HEK293 (cell line): ENCODE results near the gene HEPHL1.
A peak's percentile ranks its signal among the peaks of the same experiment; 100 is the strongest.

ENCODE experiments used
- CTCF ChIA-PET: fragments of 350-600 bp; formaldehyde crosslinking; extraction: SDS; loops from one replicate; lab custom pipeline; 2021; ENCODE audit warnings: antibody characterized with exemption; lab: Yijun Ruan, JAX
- POLR2A ChIA-PET: fragments of 300-600 bp; formaldehyde crosslinking; extraction: SDS; loops from one replicate; lab custom pipeline; 2020; ENCODE audit warnings: antibody characterized with exemption, inconsistent platforms; lab: Yijun Ruan, JAX
- H3K27ac ChIP-seq: fragments of 200-500 bp; sonication (Bioruptor generic); 2 replicates; pipeline ENCODE4 v1.5.1; 2014; ENCODE audit warnings: low read depth, low read length, control low read depth, inconsistent platforms; ENCODE audit errors: extremely low read depth
- H3K36me3 ChIP-seq, 2 experiments: fragments of 200-500 bp in 1 of 2; sonication (Bioruptor generic) in 1 of 2; 1 replicate in 1 of 2; 2 replicates in 1 of 2; pipeline ENCODE4 v1.5.1; 2014 to 2017; ENCODE audit warnings: inconsistent platforms in 2 of 2, low read length in 2 of 2; ENCODE audit not compliant: control insufficient read depth in 2 of 2, insufficient read depth in 1 of 2
- H3K4me1 ChIP-seq: fragments of 200-500 bp; sonication (Bioruptor generic); 2 replicates; pipeline ENCODE4 v1.5.1; 2014; ENCODE audit warnings: mild to moderate bottlenecking, low read length, inconsistent platforms; ENCODE audit not compliant: control insufficient read depth, insufficient read depth
- H3K4me3 ChIP-seq: 2 replicates; pipeline ENCODE4 v1.5.1; 2011; ENCODE audit warnings: low read depth, mild to moderate bottlenecking, control low read depth, low read length, moderate library complexity
- H3K9me3 ChIP-seq: fragments of 200-500 bp; sonication (Bioruptor generic); 2 replicates; pipeline ENCODE4 v1.5.1; 2014; ENCODE audit warnings: low read depth, low read length, inconsistent platforms; ENCODE audit not compliant: control insufficient read depth, insufficient read depth
- BCL11A ChIP-seq: fragments of 450-650 bp; formaldehyde crosslinking; IDR thresholded peaks from 2 replicates; pipeline ENCODE4 v1.5.1; 2016; ENCODE audit warnings: low read depth, missing biosample characterization, missing genetic modification characterization
- GLIS2 ChIP-seq: fragments of 450-650 bp; formaldehyde crosslinking; IDR thresholded peaks from 2 replicates; pipeline ENCODE4 v1.5.1; 2016; ENCODE audit warnings: missing biosample characterization, missing genetic modification characterization
- KLF9 ChIP-seq: fragments of 450-650 bp; formaldehyde crosslinking; IDR thresholded peaks from 2 replicates; pipeline ENCODE4 v1.5.1; 2016; ENCODE audit warnings: missing biosample characterization, missing genetic modification characterization, low read depth
- MYNN ChIP-seq: fragments of 450-650 bp; formaldehyde crosslinking; IDR thresholded peaks from 2 replicates; pipeline ENCODE4 v1.5.1; 2016; ENCODE audit warnings: missing biosample characterization, missing genetic modification characterization, borderline replicate concordance
- PBX3 ChIP-seq: sonication (generic); formaldehyde crosslinking; IDR thresholded peaks from 2 replicates; pipeline ENCODE4 v1.8.1; 2022; ENCODE audit warnings: mild to moderate bottlenecking, moderate library complexity, missing genetic modification reagents
- SP2 ChIP-seq: fragments of 450-650 bp; formaldehyde crosslinking; IDR thresholded peaks from 2 replicates; pipeline ENCODE4 v1.5.1; 2016; ENCODE audit warnings: missing biosample characterization, missing genetic modification characterization
- SP7 ChIP-seq: fragments of 450-650 bp; formaldehyde crosslinking; IDR thresholded peaks from 2 replicates; pipeline ENCODE4 v1.5.1; 2016; ENCODE audit warnings: missing biosample characterization, missing genetic modification characterization
- YY1 ChIP-seq: fragments of 450-650 bp; formaldehyde crosslinking; IDR thresholded peaks from 2 replicates; pipeline ENCODE4 v1.5.1; 2018; ENCODE audit warnings: missing biosample characterization, missing genetic modification characterization
- ZBTB8A ChIP-seq: fragments of 450-650 bp; formaldehyde crosslinking; IDR thresholded peaks from 2 replicates; pipeline ENCODE4 v1.5.1; 2016; ENCODE audit warnings: missing biosample characterization, missing genetic modification characterization
- ZFHX2 ChIP-seq: fragments of 450-650 bp; formaldehyde crosslinking; conservative IDR thresholded peaks from 2 replicates; pipeline ENCODE4 v1.5.1; 2016; ENCODE audit warnings: missing biosample characterization, missing genetic modification characterization
- ZNF140 ChIP-seq: fragments of 450-650 bp; formaldehyde crosslinking; IDR thresholded peaks from 2 replicates; pipeline ENCODE4 v1.5.1; 2016; ENCODE audit warnings: missing biosample characterization, missing genetic modification characterization
- ZNF223 ChIP-seq: fragments of 450-650 bp; formaldehyde crosslinking; IDR thresholded peaks from 2 replicates; pipeline ENCODE4 v1.5.1; 2016; ENCODE audit warnings: missing biosample characterization, missing genetic modification characterization
- ZNF311 ChIP-seq: fragments of 450-650 bp; formaldehyde crosslinking; IDR thresholded peaks from 2 replicates; pipeline ENCODE4 v1.5.1; 2017; ENCODE audit warnings: missing biosample characterization, missing genetic modification characterization, borderline replicate concordance
- ZNF394 ChIP-seq: fragments of 450-650 bp; formaldehyde crosslinking; IDR thresholded peaks from 2 replicates; pipeline ENCODE4 v1.5.1; 2016; ENCODE audit warnings: missing biosample characterization, missing genetic modification characterization, mild to moderate bottlenecking, moderate library complexity, borderline replicate concordance
- ZNF692 ChIP-seq: fragments of 450-650 bp; formaldehyde crosslinking; IDR thresholded peaks from 2 replicates; pipeline ENCODE4 v1.5.1; 2016; ENCODE audit warnings: missing biosample characterization, missing genetic modification characterization
- TF ChIP-seq, protein P1 (sequence below): fragments of 450-650 bp; formaldehyde crosslinking; IDR thresholded peaks from 2 replicates; pipeline ENCODE4 v1.5.1; 2016; ENCODE audit warnings: missing biosample characterization, missing genetic modification characterization
- TF ChIP-seq, protein P2 (sequence below): fragments of 450-650 bp; formaldehyde crosslinking; IDR thresholded peaks from 2 replicates; pipeline ENCODE4 v1.5.1; 2016; ENCODE audit warnings: missing biosample characterization, missing genetic modification characterization
- TF ChIP-seq, protein P3 (sequence below): fragments of 450-650 bp; formaldehyde crosslinking; IDR thresholded peaks from 2 replicates; pipeline ENCODE4 v1.5.1; 2016; ENCODE audit warnings: missing biosample characterization, missing genetic modification characterization
- TF ChIP-seq, protein P4 (sequence below): IDR thresholded peaks from 2 replicates; pipeline ENCODE4 v1.6.1; 2011; ENCODE audit warnings: mild to moderate bottlenecking, low read depth, low read length, borderline replicate concordance

HEPHL1 gene

DNA sequence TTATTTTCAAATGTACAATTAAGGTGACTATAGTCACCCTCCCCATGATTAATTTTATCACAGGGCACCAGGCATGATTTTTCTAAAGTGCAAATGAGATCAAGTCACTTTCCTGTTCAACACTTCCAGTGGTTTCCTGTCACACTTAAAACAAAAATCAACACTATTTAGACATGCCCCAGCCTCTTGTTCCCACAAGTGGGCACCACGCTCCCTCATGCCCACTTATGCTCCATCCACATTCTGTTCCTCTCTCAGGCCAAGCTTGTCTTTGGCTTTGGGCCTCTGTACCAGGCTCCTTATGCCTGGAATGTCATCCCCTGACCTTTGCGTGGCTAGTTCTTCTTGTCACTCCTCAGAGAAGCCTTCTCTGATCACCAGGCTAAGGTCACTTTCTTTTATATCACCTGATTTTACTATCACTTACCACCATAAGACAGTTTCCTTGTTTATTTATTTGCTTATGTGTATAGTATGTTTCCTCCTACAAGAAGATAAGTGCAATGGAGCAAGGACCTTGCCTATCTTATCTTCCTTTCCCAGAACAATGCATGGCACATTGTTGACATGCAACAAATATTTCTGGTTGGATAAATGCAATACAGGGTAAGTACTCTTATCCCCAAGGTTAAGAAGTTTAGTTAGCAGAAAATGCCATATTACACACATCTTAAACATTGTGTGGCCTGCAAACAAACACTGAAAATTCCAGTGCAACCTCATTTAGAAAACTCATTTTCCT is 56.6 kb downstream of the HEPHL1 start:
- TF ChIP-seq SP2 (tag by site-specific recombination) (no peak), GLIS2 (tag by site-specific recombination) (no peak), KLF9 (tag by site-specific recombination) (no peak), ZNF140 (tag by site-specific recombination) (no peak), ZFHX2 (tag by site-specific recombination) (no peak), ZNF223 (tag by site-specific recombination) (no peak), ZNF692 (tag by site-specific recombination) (no peak), SP7 (tag by site-specific recombination) (no peak)
- TF ChIP-seq, protein P1, sequence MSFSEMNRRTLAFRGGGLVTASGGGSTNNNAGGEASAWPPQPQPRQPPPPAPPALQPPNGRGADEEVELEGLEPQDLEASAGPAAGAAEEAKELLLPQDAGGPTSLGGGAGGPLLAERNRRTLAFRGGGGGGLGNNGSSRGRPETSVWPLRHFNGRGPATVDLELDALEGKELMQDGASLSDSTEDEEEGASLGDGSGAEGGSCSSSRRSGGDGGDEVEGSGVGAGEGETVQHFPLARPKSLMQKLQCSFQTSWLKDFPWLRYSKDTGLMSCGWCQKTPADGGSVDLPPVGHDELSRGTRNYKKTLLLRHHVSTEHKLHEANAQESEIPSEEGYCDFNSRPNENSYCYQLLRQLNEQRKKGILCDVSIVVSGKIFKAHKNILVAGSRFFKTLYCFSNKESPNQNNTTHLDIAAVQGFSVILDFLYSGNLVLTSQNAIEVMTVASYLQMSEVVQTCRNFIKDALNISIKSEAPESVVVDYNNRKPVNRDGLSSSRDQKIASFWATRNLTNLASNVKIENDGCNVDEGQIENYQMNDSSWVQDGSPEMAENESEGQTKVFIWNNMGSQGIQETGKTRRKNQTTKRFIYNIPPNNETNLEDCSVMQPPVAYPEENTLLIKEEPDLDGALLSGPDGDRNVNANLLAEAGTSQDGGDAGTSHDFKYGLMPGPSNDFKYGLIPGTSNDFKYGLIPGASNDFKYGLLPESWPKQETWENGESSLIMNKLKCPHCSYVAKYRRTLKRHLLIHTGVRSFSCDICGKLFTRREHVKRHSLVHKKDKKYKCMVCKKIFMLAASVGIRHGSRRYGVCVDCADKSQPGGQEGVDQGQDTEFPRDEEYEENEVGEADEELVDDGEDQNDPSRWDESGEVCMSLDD (tag by site-specific recombination): no peak
- Histone ChIP-seq H3K4me3 (no peak overlapping the region), H3K4me1 (no peaks in the 10 kb centered on the region), H3K27ac (no peak overlapping the region), H3K9me3 (no peaks in the 10 kb centered on the region), H3K36me3 (no peaks in the 10 kb centered on the region)
- CTCF ChIA-PET: no interaction called here
- POLR2A ChIA-PET: no interaction called here

DNA sequence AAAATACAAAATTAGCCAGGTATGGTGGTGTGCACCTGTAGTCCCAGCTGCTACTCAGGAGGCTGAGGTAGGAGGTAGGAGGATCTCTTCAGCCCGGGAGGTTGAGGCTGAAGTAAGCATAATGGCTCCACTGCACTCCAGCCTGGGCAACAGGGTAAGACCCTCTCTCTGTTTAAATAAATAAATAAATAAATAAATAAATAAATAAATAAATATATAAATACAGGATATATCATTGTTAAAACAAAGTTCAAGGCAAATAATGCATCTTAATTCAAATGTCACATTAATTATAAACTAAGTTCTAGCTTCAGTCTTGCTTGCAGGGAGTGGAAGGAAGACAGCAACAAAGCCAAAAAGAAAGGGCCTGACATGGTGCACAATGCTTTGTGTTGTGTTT is 63.0 kb downstream of the HEPHL1 start:
- ChIA-PET CTCF (no interaction called here), POLR2A (no interaction called here)
- Histone ChIP-seq H3K9me3 (no peaks in the 10 kb centered on the region), H3K4me1 (no peaks in the 10 kb centered on the region), H3K27ac (no peak overlapping the region), H3K36me3 (no peaks in the 10 kb centered on the region), H3K4me3 (no peak overlapping the region)
- TF ChIP-seq MYNN (no peak), ZBTB8A (tag by site-specific recombination) (peak; percentile 50; the same call in 1 of the 2 replicates), PBX3 (CRISPR knock-in tag) (no peak), BCL11A (no peak), YY1 (no peak), GLIS2 (tag by site-specific recombination) (no peak), ZNF394 (tag by site-specific recombination) (peak; percentile 79; the same call in 1 of the 2 replicates), ZNF311 (tag by site-specific recombination) (no peak)
- TF ChIP-seq, protein P2, sequence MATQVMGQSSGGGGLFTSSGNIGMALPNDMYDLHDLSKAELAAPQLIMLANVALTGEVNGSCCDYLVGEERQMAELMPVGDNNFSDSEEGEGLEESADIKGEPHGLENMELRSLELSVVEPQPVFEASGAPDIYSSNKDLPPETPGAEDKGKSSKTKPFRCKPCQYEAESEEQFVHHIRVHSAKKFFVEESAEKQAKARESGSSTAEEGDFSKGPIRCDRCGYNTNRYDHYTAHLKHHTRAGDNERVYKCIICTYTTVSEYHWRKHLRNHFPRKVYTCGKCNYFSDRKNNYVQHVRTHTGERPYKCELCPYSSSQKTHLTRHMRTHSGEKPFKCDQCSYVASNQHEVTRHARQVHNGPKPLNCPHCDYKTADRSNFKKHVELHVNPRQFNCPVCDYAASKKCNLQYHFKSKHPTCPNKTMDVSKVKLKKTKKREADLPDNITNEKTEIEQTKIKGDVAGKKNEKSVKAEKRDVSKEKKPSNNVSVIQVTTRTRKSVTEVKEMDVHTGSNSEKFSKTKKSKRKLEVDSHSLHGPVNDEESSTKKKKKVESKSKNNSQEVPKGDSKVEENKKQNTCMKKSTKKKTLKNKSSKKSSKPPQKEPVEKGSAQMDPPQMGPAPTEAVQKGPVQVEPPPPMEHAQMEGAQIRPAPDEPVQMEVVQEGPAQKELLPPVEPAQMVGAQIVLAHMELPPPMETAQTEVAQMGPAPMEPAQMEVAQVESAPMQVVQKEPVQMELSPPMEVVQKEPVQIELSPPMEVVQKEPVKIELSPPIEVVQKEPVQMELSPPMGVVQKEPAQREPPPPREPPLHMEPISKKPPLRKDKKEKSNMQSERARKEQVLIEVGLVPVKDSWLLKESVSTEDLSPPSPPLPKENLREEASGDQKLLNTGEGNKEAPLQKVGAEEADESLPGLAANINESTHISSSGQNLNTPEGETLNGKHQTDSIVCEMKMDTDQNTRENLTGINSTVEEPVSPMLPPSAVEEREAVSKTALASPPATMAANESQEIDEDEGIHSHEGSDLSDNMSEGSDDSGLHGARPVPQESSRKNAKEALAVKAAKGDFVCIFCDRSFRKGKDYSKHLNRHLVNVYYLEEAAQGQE (tag by site-specific recombination): peak; percentile 41; the same call in 1 of the 2 replicates
- TF ChIP-seq, protein P3, sequence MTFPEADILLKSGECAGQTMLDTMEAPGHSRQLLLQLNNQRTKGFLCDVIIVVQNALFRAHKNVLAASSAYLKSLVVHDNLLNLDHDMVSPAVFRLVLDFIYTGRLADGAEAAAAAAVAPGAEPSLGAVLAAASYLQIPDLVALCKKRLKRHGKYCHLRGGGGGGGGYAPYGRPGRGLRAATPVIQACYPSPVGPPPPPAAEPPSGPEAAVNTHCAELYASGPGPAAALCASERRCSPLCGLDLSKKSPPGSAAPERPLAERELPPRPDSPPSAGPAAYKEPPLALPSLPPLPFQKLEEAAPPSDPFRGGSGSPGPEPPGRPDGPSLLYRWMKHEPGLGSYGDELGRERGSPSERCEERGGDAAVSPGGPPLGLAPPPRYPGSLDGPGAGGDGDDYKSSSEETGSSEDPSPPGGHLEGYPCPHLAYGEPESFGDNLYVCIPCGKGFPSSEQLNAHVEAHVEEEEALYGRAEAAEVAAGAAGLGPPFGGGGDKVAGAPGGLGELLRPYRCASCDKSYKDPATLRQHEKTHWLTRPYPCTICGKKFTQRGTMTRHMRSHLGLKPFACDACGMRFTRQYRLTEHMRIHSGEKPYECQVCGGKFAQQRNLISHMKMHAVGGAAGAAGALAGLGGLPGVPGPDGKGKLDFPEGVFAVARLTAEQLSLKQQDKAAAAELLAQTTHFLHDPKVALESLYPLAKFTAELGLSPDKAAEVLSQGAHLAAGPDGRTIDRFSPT (tag by site-specific recombination): no peak
- TF ChIP-seq, protein P4, sequence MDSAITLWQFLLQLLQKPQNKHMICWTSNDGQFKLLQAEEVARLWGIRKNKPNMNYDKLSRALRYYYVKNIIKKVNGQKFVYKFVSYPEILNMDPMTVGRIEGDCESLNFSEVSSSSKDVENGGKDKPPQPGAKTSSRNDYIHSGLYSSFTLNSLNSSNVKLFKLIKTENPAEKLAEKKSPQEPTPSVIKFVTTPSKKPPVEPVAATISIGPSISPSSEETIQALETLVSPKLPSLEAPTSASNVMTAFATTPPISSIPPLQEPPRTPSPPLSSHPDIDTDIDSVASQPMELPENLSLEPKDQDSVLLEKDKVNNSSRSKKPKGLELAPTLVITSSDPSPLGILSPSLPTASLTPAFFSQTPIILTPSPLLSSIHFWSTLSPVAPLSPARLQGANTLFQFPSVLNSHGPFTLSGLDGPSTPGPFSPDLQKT: no peak
